B cell (primary cell): ENCODE data around the gene SDK1. TPM values are rescaled to one million over a fixed set of nuclear protein-coding genes. Genes with fewer than 3 reads are reported as not detected.

Experiments
- ATAC-seq: fragments of 200-7000 bp; cut with Tn5 transposase; one replicate; pipeline ENCODE4 v1.10.0; 2021; ENCODE audit warnings: low read depth, mild to moderate bottlenecking, moderate number of reproducible peaks, moderate library complexity
- CTCF ChIA-PET: fragments of 350-600 bp; sonication (Branson Sonifier 250); formaldehyde crosslinking; loops from one replicate; lab custom pipeline; 2021; ENCODE audit warnings: antibody characterized with exemption, inconsistent platforms; lab: Charles Lee
- POLR2A ChIA-PET: fragments of 350-600 bp; sonication (Branson Sonifier 250); formaldehyde crosslinking; loops from one replicate; lab custom pipeline; 2021; ENCODE audit warnings: antibody characterized with exemption; lab: Charles Lee
- DNase-seq: peaks from one replicate; pipeline ENCODE4 v3.0.0; 2013
- H2AFZ ChIP-seq: 2 replicates; pipeline ENCODE4 v1.6.1; 2012; ENCODE audit warnings: mild to moderate bottlenecking, low read depth, low read length; ENCODE audit not compliant: insufficient read depth, poor library complexity, severe bottlenecking
- H3K27ac ChIP-seq, 2 donors: 1 replicate in 1 of 2; 2 replicates in 1 of 2; pipeline ENCODE4 v1.5.1; 2012 to 2013; ENCODE audit warnings: low read length in 2 of 2, mild to moderate bottlenecking in 2 of 2, moderate library complexity in 1 of 2
- H3K27me3 ChIP-seq, 4 experiments: fragments of 200-600 bp in 1 of 4; sonication (generic) in 1 of 4; replicated peaks in 1 of 4; 1 replicate in 2 of 4; 2 replicates in 2 of 4; pipeline versions ENCODE4 v1.6.1 to v1.7.0; 2013 to 2016; ENCODE audit warnings: low read length in 3 of 4, mild to moderate bottlenecking in 2 of 4, mixed read lengths in 1 of 4, moderate library complexity in 1 of 4; ENCODE audit not compliant: insufficient read depth in 4 of 4, control insufficient read depth in 3 of 4; ENCODE audit errors: control extremely low read depth in 1 of 4
- H3K36me3 ChIP-seq, 2 experiments: replicated peaks in 1 of 2; 1 replicate in 1 of 2; 2 replicates in 1 of 2; pipeline versions ENCODE4 v1.6.1 to v1.7.1; 2013; ENCODE audit warnings: low read length in 1 of 2; ENCODE audit not compliant: insufficient read depth in 2 of 2, control insufficient read depth in 1 of 2; ENCODE audit errors: control extremely low read depth in 1 of 2, extremely low read depth in 1 of 2
- H3K4me1 ChIP-seq, 2 donors: fragments of 200-600 bp in 1 of 2; sonication (generic) in 1 of 2; 1 replicate in 1 of 2; 2 replicates in 1 of 2; pipeline versions ENCODE4 v1.5.1 to v1.6.1; 2013 to 2017; ENCODE audit warnings: low read length in 2 of 2; ENCODE audit not compliant: control insufficient read depth in 2 of 2, insufficient read depth in 2 of 2
- H3K4me2 ChIP-seq: replicated peaks from 2 replicates; pipeline ENCODE3; 2012; ENCODE audit warnings: mild to moderate bottlenecking, low read depth, low read length; ENCODE audit not compliant: poor library complexity, severe bottlenecking
- H3K4me3 ChIP-seq, 5 experiments: fragments of 200-600 bp in 1 of 5; sonication (generic) in 1 of 5; 1 replicate in 3 of 5; 2 replicates in 2 of 5; pipeline versions ENCODE4 v1.5.1 to v1.7.0; 2011 to 2016; ENCODE audit warnings: low read length in 4 of 5, mild to moderate bottlenecking in 4 of 5, low read depth in 2 of 5, control low read depth in 1 of 5, moderate library complexity in 1 of 5; ENCODE audit not compliant: insufficient read depth in 1 of 5; ENCODE audit errors: control extremely low read depth in 1 of 5, extremely low read depth in 1 of 5
- H3K79me2 ChIP-seq: fragments of 200-600 bp; sonication (generic); one replicate; pipeline ENCODE4 v1.6.0; 2016; ENCODE audit warnings: low read length; ENCODE audit not compliant: control insufficient read depth, insufficient read depth
- H3K9ac ChIP-seq: fragments of 200-600 bp; sonication (generic); 2 replicates; pipeline ENCODE4 v1.6.1; 2017; ENCODE audit warnings: mild to moderate bottlenecking, low read length, moderate library complexity
- H3K9me3 ChIP-seq, 3 donors: one replicate each; pipeline versions ENCODE4 v1.6.1 to v1.7.1; 2013; ENCODE audit warnings: low read length in 2 of 3; ENCODE audit not compliant: control insufficient read depth in 2 of 3, insufficient read depth in 1 of 3; ENCODE audit errors: control extremely low read depth in 1 of 3
- H4K20me1 ChIP-seq: 2 replicates; pipeline ENCODE4 v1.6.0; 2012; ENCODE audit warnings: mild to moderate bottlenecking, low read length; ENCODE audit not compliant: insufficient read depth, control insufficient read depth, poor library complexity, severe bottlenecking
- H3K27ac Mint-ChIP-seq: one replicate; pipeline ENCODE4 v1.8.0; 2021; ENCODE audit warnings: mixed read lengths
- H3K27me3 Mint-ChIP-seq: one replicate; pipeline ENCODE4 v1.8.0; 2021; ENCODE audit warnings: mixed read lengths
- H3K4me1 Mint-ChIP-seq: one replicate; pipeline ENCODE4 v1.8.0; 2021; ENCODE audit warnings: mixed read lengths
- H3K4me3 Mint-ChIP-seq: one replicate; pipeline ENCODE4 v1.8.0; 2021; ENCODE audit warnings: mixed read lengths
- H3K9me3 Mint-ChIP-seq: one replicate; pipeline ENCODE4 v1.8.0; 2022; ENCODE audit warnings: mixed read lengths; ENCODE audit not compliant: insufficient read depth
- EZH2 ChIP-seq: IDR thresholded peaks from 2 replicates; pipeline ENCODE4 v1.6.1; 2012; ENCODE audit warnings: borderline replicate concordance, low read depth, mild to moderate bottlenecking, moderate library complexity, low read length; ENCODE audit not compliant: insufficient read depth, poor library complexity, severe bottlenecking
- WGBS: methylation state at CpG from one replicate; pipeline ENCODE4 v1.1.5; 2013; ENCODE audit warnings: missing lambda C conversion rate; ENCODE audit not compliant: insufficient coverage; 5-methylcytosine and 5-hydroxymethylcytosine counted together
- intact Hi-C: fragments of 100-400 bp; cut with micrococcal nuclease; formaldehyde crosslinking; loops from one replicate; pipeline ENCODE4 v1.10.0; 2022
- polyA plus RNA-seq: library from polyadenylated mRNA; depleted of rRNA; stranded (reverse); fragments of >200 nt; gene quantifications from 2 replicates; pipeline ENCODE4 v1.2.3, GENCODE V29; 2012
- total RNA-seq, 2 donors: library from RNA; stranded (reverse); fragments of 120-200 nt in 1 of 2; gene quantifications; 1 replicate in 1 of 2; 2 replicates in 1 of 2; pipeline versions ENCODE4 v1.2.3 to v1.2.4, GENCODE V29; 2013 to 2022
- TF ChIP-seq, protein P1 (sequence below): fragments of 200-600 bp; IDR thresholded peaks from one replicate; pipeline ENCODE4 v1.8.0; 2022; ENCODE audit warnings: antibody characterized with exemption, mild to moderate bottlenecking

SDK1 gene
- total and polyA plus RNA-seq, 2 donors (not counting 1 experiment from before 2014, with no cell fraction given), result 0.73 to 2.0 TPM

DNA sequence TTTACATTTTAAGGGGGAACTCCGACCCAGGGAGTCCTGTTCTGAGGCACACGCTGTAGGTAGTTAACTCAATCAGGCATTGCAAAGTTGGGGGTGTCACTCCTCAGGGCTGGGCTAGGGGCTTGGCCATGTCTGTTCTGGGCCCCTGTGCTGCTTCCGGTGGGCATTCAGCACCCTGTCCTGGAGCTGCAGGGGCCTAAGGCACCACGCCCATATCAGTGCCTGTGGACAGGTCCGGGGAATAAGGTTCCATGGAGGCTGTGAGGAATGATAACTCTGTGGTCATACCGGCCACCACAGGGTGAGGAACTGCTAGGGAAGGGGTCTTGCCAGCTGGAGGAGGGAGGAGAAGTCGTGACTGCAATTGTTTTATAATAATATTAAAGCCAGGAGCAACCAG, 842.0 kb downstream of the SDK1 start:
- Mint-ChIP-seq H3K4me1 (no peaks in the 10 kb centered on the region), H3K9me3 (no peaks in the 10 kb centered on the region), H3K4me3 (no peak overlapping the region), H3K27me3 (peaks cover 28% of the 10 kb centered on the region), H3K27ac (no peak overlapping the region)
- H3K4me1 ChIP-seq, result no peaks in the 10 kb centered on the region
- intact Hi-C loops, result no loop called here
- no peaks in the 10 kb centered on the region for H3K79me2 ChIP-seq
- H4K20me1 ChIP-seq, result no peaks in the 10 kb centered on the region
- H2AFZ ChIP-seq, result no peak overlapping the region
- H3K4me3 ChIP-seq, result no peak overlapping the region
- H3K36me3 ChIP-seq, result no peaks in the 10 kb centered on the region
- DNase-seq (no peak), ATAC-seq (no peak)
- peaks cover 0 to 5% (median 0%) of the 10 kb centered on the region in 3 donors for H3K9me3 ChIP-seq
- whole genome bisulfite sequencing, result 88% methylated on average over 5 of the region's 7 CpGs
- no peak overlapping the region for H3K9ac ChIP-seq
- no peak overlapping the region for H3K27ac ChIP-seq
- H3K27me3 ChIP-seq, result peaks cover 0 to 6% (median 0%) of the 10 kb centered on the region in 4 experiments
- CTCF ChIA-PET, result no interaction called here
- TF ChIP-seq, protein P1, sequence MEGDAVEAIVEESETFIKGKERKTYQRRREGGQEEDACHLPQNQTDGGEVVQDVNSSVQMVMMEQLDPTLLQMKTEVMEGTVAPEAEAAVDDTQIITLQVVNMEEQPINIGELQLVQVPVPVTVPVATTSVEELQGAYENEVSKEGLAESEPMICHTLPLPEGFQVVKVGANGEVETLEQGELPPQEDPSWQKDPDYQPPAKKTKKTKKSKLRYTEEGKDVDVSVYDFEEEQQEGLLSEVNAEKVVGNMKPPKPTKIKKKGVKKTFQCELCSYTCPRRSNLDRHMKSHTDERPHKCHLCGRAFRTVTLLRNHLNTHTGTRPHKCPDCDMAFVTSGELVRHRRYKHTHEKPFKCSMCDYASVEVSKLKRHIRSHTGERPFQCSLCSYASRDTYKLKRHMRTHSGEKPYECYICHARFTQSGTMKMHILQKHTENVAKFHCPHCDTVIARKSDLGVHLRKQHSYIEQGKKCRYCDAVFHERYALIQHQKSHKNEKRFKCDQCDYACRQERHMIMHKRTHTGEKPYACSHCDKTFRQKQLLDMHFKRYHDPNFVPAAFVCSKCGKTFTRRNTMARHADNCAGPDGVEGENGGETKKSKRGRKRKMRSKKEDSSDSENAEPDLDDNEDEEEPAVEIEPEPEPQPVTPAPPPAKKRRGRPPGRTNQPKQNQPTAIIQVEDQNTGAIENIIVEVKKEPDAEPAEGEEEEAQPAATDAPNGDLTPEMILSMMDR, result no peak
- no peak for TF ChIP-seq EZH2
- POLR2A ChIA-PET, result no interaction called here
- no peak overlapping the region for H3K4me2 ChIP-seq

DNA sequence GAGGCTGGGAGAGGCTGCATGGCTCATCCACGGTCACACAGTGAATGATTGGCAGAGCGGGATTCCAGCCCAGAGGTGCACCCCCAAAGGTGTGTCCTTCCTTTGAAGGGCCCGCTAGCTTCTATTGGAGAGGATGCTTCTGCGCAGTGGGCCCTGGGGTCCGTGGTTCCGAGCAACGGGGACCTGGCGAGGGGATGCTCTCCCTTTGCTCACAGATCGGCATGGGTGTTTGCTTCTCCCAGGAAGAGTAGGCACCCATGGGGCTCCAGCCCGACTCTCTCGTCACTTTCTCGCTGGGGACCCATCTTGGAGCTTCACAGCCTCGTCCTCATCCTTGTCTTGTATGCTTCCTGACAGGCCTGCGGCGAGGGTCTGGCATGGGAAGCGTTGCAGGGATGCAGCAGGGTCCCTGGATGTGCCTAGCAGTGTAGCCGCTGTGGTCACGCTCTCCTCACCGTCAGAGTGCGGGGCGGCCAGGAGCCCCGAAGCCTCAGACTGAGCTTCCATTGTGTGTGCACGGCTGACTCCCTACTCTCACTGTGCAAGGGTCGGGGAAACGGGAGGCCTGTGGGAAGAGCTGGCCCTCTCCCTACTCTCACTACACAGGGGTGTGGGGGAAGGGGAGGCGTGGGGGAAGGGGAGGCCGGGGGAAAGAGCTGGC, 842.6 kb downstream of the SDK1 start:
- Histone ChIP-seq H3K27me3 (peaks cover 0 to 6% (median 0%) of the 10 kb centered on the region in 4 experiments), H4K20me1 (no peaks in the 10 kb centered on the region), H3K4me3 (no peak overlapping the region), H3K79me2 (no peaks in the 10 kb centered on the region), H3K4me1 (no peaks in the 10 kb centered on the region), H3K27ac (no peak overlapping the region), H2AFZ (no peak overlapping the region), H3K9me3 (peaks cover 0 to 5% (median 0%) of the 10 kb centered on the region in 3 donors), H3K9ac (no peak overlapping the region), H3K36me3 (no peaks in the 10 kb centered on the region), H3K4me2 (no peak overlapping the region)
- intact Hi-C loops, result no loop called here
- ATAC-seq (no peak), DNase-seq (no peak)
- Mint-ChIP-seq H3K27ac (no peak overlapping the region), H3K4me1 (no peaks in the 10 kb centered on the region), H3K27me3 (peaks cover 28% of the 10 kb centered on the region), H3K9me3 (no peaks in the 10 kb centered on the region), H3K4me3 (no peak overlapping the region)
- ChIA-PET CTCF (no interaction called here), POLR2A (no interaction called here)
- WGBS, result 95% methylated on average over 23 of the region's 27 CpGs
- TF ChIP-seq EZH2, result no peak
- TF ChIP-seq, protein P1, result no peak
